Mammary epithelial cell (primary cell): Measurements from ENCODE around the gene BRAP.

Source experiments
- CTCF ChIP-seq, 2 donors: IDR thresholded peaks in 1 of 2; conservative IDR thresholded peaks in 1 of 2; 2 replicates each; pipeline ENCODE4 v1.5.1; 2011 to 2012; ENCODE audit warnings: inconsistent platforms in 2 of 2, low read length in 2 of 2, mild to moderate bottlenecking in 2 of 2, control low read depth in 1 of 2, low read depth in 1 of 2; ENCODE audit not compliant: insufficient read depth in 1 of 2; ENCODE audit errors: extremely low read depth in 1 of 2
- EZH2 ChIP-seq: IDR thresholded peaks from 2 replicates; pipeline ENCODE4 v1.6.1; 2012; ENCODE audit warnings: low read length, inconsistent platforms, borderline replicate concordance

GRCh38 chr12:111655356-111655755, 30.4 kb downstream of the BRAP start:
- TF ChIP-seq EZH2: no peak
- TF ChIP-seq CTCF (conservative IDR thresholded peaks at IDR 0.05 in 1 of 2, IDR thresholded peaks at IDR 0.05 in 1 of 2; ENCODE audit: extremely low read depth in 1 of 2, insufficient read depth in 1 of 2, low read depth in 1 of 2, low read length in 2 of 2): no peak
